DOHH2 (cell line): ENCODE data around the gene MUC5AC.

Experiments
- H3F3A ChIP-seq: fragments of 200-600 bp; sonication (generic), shearing (Covaris generic); 2 replicates; pipeline ENCODE4 v1.6.0; 2016; ENCODE audit warnings: antibody characterized with exemption, mild to moderate bottlenecking; ENCODE audit not compliant: control insufficient read depth, insufficient read depth
- H3K27ac ChIP-seq: fragments of 200-600 bp; sonication (generic); 2 replicates; pipeline ENCODE4 v1.5.1; 2014; ENCODE audit warnings: low read depth, mild to moderate bottlenecking, low read length, moderate library complexity
- H3K27me3 ChIP-seq: fragments of 200-600 bp; sonication (generic); 2 replicates; pipeline ENCODE4 v1.6.1; 2014; ENCODE audit warnings: mild to moderate bottlenecking, low read length, mixed read lengths; ENCODE audit not compliant: control insufficient read depth
- H3K36me3 ChIP-seq: fragments of 200-600 bp; sonication (generic); 2 replicates; pipeline ENCODE4 v1.6.1; 2014; ENCODE audit warnings: mild to moderate bottlenecking, low read length, moderate library complexity, mixed read lengths; ENCODE audit not compliant: control insufficient read depth
- H3K4me1 ChIP-seq: fragments of 200-600 bp; sonication (generic); 2 replicates; pipeline ENCODE4 v1.6.1; 2014; ENCODE audit warnings: mild to moderate bottlenecking, low read length, mixed read lengths; ENCODE audit not compliant: control insufficient read depth
- H3K4me2 ChIP-seq: fragments of 200-600 bp; sonication (generic); 2 replicates; pipeline ENCODE4 v1.6.0; 2014; ENCODE audit warnings: mild to moderate bottlenecking, low read length, moderate library complexity
- H3K4me3 ChIP-seq: fragments of 200-600 bp; sonication (generic); 2 replicates; pipeline ENCODE4 v1.5.1; 2014; ENCODE audit warnings: mild to moderate bottlenecking, low read length, mixed read lengths
- H3K79me2 ChIP-seq: fragments of 200-600 bp; sonication (generic); 2 replicates; pipeline ENCODE4 v1.6.1; 2014; ENCODE audit warnings: mild to moderate bottlenecking, low read length, mixed read lengths; ENCODE audit not compliant: control insufficient read depth
- H3K9me2 ChIP-seq: fragments of 200-600 bp; sonication (generic); replicated peaks from 2 replicates; pipeline ENCODE4 v1.6.1; 2014; ENCODE audit warnings: mild to moderate bottlenecking, low read length, mixed read lengths; ENCODE audit not compliant: control insufficient read depth
- H3K9me3 ChIP-seq: fragments of 200-600 bp; sonication (generic); 2 replicates; pipeline ENCODE4 v1.6.1; 2014; ENCODE audit warnings: antibody characterized with exemption, low read length, mixed read lengths; ENCODE audit not compliant: control insufficient read depth, insufficient read depth
- H4K20me1 ChIP-seq: fragments of 200-600 bp; sonication (generic); 2 replicates; pipeline ENCODE4 v1.6.0; 2014; ENCODE audit warnings: low read depth, mild to moderate bottlenecking, antibody characterized with exemption, low read length, moderate library complexity; ENCODE audit not compliant: control insufficient read depth, insufficient read depth
- EZH2phosphoT487 ChIP-seq: fragments of 200-600 bp; sonication (generic); IDR thresholded peaks from 2 replicates; pipeline ENCODE4 v1.6.1; 2017; ENCODE audit warnings: borderline replicate concordance, mild to moderate bottlenecking, antibody characterized with exemption, low read length, moderate library complexity, mixed read lengths
- TF ChIP-seq, protein P1 (sequence below): fragments of 200-600 bp; sonication (generic); IDR thresholded peaks from one replicate; pipeline ENCODE4 v1.5.1; 2014; ENCODE audit warnings: antibody characterized with exemption, mild to moderate bottlenecking, low read depth, low read length; ENCODE audit not compliant: poor library complexity, severe bottlenecking

MUC5AC gene

DNA sequence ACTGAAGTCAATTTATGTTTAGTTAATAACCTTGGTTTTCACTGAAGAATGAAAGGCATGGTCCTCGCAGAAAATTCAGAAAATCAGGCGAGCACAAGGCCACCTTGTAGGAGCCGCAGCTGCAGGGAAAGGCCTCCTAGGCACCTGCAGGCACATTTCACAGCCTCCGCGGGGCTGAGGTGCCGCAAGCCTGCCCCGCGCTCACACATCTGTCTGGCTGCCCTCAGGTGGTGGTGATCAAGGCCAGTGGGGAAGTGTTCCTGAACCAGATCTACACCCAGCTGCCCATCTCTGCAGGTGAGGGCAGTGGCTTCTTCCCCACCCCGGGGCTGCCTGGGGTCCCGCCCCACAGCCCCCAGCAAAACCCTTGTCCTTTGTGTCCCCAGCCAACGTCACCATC lies 10.5 kb downstream of the MUC5AC start:
- no peaks in the 10 kb centered on the region for H4K20me1 ChIP-seq
- H3K4me1 ChIP-seq: no peaks in the 10 kb centered on the region
- H3K4me3 ChIP-seq: no peak overlapping the region
- H3K9me3 ChIP-seq: peaks cover 3% of the 10 kb centered on the region; the same call in 1 of the 2 replicates
- no peaks in the 10 kb centered on the region for H3K79me2 ChIP-seq
- H3K36me3 ChIP-seq: no peaks in the 10 kb centered on the region
- no peaks in the 10 kb centered on the region for H3F3A ChIP-seq
- no peak overlapping the region for H3K4me2 ChIP-seq
- no peak for TF ChIP-seq EZH2phosphoT487
- TF ChIP-seq, protein P1, sequence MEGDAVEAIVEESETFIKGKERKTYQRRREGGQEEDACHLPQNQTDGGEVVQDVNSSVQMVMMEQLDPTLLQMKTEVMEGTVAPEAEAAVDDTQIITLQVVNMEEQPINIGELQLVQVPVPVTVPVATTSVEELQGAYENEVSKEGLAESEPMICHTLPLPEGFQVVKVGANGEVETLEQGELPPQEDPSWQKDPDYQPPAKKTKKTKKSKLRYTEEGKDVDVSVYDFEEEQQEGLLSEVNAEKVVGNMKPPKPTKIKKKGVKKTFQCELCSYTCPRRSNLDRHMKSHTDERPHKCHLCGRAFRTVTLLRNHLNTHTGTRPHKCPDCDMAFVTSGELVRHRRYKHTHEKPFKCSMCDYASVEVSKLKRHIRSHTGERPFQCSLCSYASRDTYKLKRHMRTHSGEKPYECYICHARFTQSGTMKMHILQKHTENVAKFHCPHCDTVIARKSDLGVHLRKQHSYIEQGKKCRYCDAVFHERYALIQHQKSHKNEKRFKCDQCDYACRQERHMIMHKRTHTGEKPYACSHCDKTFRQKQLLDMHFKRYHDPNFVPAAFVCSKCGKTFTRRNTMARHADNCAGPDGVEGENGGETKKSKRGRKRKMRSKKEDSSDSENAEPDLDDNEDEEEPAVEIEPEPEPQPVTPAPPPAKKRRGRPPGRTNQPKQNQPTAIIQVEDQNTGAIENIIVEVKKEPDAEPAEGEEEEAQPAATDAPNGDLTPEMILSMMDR: no peak
- H3K9me2 ChIP-seq: no peaks in the 10 kb centered on the region
- H3K27me3 ChIP-seq: no peaks in the 10 kb centered on the region
- H3K27ac ChIP-seq: no peak overlapping the region

DNA sequence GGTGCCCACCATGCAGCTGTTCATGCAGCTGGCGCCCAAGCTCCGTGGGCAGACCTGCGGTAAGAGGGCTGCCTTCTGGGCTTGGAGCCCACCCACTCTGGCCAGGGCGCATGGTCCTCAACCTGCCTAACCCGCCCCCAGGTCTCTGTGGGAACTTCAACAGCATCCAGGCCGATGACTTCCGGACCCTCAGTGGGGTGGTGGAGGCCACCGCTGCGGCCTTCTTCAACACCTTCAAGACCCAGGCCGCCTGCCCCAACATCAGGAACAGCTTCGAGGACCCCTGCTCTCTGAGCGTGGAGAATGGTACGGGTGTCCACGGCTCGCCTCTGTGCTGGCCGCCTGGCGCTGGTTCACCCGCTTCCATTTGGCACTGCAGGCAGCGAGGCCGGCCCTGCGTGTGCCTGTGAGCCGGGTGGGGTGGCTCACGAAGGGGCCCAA lies 11.0 kb downstream of the MUC5AC start:
- Histone ChIP-seq H3K9me3 (peaks cover 6% of the 10 kb centered on the region; the same call in 1 of the 2 replicates), H4K20me1 (no peaks in the 10 kb centered on the region), H3K27ac (no peak overlapping the region), H3F3A (no peaks in the 10 kb centered on the region), H3K36me3 (no peaks in the 10 kb centered on the region), H3K4me1 (no peaks in the 10 kb centered on the region), H3K27me3 (no peaks in the 10 kb centered on the region), H3K79me2 (no peaks in the 10 kb centered on the region), H3K4me3 (no peak overlapping the region), H3K4me2 (no peak overlapping the region), H3K9me2 (no peaks in the 10 kb centered on the region)
- TF ChIP-seq, protein P1: no peak

DNA sequence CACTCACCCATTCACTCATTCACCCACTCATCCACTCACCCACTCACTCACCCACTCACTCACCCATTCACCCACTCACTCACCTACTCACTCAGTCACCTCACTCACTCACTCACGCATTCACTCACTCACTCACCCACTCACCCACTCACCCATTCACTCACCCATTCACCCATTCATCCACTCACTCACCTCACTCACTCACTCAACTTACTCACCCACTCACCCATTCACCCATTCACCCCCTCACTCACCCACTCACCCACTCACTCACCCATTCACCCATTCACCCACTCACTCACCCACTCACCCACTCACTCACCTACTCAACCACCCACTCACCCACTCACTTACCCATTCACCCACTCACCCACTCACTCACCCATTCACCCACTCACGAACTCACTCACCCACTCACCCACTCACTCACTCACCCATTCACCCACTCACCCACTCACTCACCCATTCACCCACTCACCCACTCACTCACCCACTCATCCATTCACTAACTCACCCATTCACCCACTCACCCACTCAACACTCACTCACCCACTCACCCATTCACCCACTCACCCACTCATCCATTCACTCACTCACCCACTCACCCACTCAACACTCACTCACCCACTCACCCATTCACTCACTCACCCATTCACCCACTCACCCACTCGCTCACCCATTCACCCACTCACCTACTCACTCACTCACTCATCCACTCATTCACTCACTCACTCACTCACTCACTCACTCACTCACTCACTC lies 13.7 kb downstream of the MUC5AC start:
- H3K4me1 ChIP-seq: no peaks in the 10 kb centered on the region
- no peaks in the 10 kb centered on the region for H3K36me3 ChIP-seq
- H3K27ac ChIP-seq: no peak overlapping the region
- H3K27me3 ChIP-seq: no peaks in the 10 kb centered on the region
- H4K20me1 ChIP-seq: no peaks in the 10 kb centered on the region
- no peaks in the 10 kb centered on the region for H3F3A ChIP-seq
- H3K79me2 ChIP-seq: no peaks in the 10 kb centered on the region
- H3K4me3 ChIP-seq: no peak overlapping the region
- no peak for TF ChIP-seq EZH2phosphoT487
- TF ChIP-seq, protein P1: no peak
- H3K9me2 ChIP-seq: no peaks in the 10 kb centered on the region
- H3K4me2 ChIP-seq: no peak overlapping the region
- peaks cover 32% of the 10 kb centered on the region; the same call in 1 of the 2 replicates for H3K9me3 ChIP-seq
